KBM-7 (cell line): ENCODE results near the gene TMEM219.

Experiments used
- DNase-seq: peaks from one replicate; pipeline ENCODE4 v3.0.0-alpha.2; 2015
- in situ Hi-C: fragments of 300-500 bp; cut with MboI; formaldehyde crosslinking; loops from 2 replicates; pipeline ENCODE4 v1.14.3; 2020; ENCODE audit warnings: low sequenced_read_pairs, low pct_unique_long_range_greater_than_20kb, mixed read lengths

The TMEM219 gene

DNA sequence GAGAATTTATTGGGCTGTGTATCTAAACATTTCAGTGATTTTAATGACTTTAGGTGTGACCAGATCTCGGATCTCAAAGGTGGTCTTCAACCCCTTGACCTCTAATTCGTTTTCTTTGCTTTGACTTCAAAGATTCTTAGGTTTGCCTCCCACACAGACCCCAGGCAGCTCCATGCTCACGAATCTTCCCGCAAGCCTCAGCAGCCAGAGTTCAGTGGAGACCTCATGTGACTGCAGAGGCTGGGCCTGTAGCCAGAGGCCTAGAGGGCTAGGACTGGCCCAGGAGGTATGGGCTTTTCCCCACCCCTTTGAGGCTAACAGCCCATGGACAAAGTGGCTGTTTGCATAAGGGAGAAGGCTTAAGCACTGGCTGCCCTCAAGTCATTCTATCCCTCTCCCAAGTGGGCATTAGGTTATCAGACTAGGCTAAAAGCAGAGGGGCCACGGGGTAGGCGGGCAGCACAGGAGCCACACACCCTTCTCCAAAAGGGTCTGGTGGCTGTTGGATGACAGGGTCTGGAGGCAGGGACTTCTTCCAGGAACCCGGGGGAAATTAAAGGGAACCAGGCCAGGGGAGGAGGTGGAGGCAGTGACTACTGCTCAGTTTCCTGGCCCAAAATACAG is 30.6 kb downstream of the TMEM219 start:
- in situ Hi-C loops = no loop called here
- DNase-seq = no peak

DNA sequence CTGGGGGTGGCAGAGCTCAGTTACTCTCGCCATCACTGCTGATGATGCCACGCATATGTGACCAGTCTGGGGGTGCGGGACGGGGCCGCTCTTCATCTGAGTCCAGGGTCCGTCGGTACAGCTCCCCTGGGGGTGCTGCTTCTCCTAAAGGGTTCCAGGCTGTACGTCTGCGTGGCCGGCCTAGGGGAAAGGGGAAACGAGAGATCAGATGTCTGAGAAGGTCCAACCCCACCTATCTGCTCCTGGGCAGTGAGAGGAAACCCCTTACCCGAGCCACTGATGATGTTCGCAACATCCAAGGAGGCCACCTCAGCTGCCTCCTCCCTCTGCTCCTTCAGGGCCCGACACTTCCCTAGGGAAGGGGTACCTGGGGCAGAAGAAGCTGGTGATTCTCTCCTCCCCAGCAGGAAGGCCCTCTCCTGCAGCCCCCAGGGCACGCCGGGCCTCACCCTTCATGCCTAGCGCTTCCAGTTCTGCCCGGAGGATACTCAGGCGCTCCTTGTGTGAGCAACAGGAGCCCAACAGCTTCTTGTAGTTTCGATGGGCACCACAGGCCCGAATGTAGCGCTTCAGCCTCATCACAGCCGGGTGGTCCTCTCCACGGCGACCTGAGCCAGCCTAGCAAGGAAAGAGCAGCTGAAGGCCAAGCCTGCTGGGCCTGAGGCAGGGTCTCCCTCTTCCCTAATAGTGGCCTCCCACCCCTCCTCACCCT is 31.5 kb downstream of the TMEM219 start:
- in situ Hi-C loops = no loop called here
- DNase-seq = no peak

DNA sequence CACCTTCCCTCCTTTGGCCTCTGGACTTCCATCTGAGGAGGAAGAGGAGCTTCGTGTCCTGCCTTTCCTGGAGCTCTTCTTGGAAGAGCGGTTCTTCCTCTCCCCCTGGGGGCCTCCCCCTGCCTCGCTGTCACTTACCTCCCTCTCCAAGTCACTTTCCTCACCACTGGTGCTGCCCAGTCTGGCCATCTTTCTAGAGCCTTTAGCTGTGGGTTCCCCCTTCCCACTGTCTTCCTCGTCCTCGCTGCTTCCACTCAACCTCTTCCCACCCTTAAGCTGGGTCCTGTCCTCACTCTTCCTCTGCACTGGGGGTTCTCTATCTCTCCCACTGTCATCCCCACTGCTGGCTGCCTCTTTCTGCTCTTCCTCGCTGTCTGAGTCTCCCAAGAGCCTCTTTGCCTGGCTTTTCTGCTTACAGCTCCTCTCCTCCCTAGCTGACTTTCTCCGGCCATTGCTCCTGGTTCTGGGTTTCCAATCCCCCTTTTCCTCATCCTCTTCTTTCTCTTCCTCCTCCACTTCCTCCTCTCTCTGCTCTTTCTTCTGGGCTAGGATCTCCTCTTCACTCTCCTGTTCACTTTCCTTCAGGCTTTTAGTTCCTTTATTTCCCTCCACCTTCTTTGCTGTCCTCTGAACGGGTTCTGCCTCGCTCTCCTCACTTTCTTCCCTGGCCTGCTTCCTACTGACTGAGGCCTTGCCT is 32.2 kb downstream of the TMEM219 start:
- in situ Hi-C loops = no loop called here
- no peak for DNase-seq

DNA sequence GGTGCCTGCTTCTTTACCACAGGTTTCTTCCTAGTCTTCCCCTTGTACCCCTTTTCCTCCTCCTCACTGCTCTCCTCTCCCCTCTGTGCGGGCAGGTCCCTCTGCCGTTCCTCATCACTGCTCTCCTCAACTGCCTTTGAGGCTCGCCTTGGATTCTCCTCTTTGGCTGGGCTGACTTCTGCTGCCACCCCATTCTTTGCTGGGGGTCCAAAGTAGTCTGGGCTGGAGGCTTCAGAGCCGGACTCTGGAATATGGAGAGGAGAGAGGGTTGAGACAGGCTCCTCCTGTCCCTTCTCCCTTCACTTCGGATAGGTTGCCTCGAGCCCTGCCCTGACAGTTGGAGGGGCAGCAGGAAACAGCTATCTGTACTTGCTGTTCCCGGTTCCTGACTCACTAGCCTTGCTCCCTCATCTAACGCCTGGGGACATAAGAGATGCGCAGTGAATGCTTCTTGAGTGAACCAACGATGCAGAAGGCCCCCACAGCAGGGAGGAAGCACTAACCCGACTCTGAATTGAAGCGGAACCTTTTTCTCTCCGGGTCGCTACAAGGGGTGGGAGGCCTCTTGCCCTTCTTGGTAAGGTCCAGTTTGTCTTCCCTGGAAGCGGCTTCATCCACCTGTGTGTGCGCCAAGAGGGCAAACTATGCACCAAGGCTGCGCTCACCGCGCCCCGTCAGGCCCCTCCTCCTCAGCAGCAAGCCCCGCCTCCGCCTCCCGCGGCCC is 32.9 kb downstream of the TMEM219 start:
- in situ Hi-C loops = no loop called here
- DNase-seq = no peak

DNA sequence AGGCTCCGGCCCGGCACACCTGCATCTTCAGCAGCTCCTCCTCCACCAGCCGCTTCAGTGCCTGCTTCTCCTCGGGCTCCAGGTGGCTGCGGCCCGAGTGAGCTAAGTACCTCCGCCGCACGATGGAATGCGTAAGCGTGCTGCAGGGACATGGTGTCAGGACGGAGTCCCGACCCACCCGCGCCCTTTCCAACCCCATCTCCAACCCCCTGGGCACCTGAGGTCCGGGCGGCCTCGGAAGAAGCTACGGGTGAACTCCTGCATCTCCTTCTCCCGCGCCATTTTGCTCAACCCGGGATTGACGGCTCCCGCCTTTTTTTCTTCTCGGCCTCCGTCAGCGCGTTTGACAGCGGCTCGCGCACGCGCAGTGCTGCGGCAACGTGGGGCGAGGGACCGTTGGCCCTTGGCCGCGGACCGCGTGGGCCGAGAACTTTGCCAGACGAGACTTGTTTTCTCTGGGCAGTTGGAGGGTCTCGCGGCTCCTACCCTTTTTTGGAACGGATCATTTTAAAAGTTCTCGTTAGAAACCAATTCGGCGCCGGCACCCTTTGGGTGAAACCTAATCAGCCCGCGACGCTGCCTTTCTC is 33.5 kb downstream of the TMEM219 start, which contains the start of gene HIRIP3:
Gene HIRIP3, minus strand, starts transcription at position 294 of the 587 bp plus-strand sequence. Its CDS starts 12 bp downstream, at position 282.
- in situ Hi-C loops = no loop called here
- peak; percentile 83 for DNase-seq

GRCh38 chr16:29995911-29996765 is 34.3 kb downstream of the TMEM219 start, which contains the start of gene INO80E:
INO80E (plus strand) TSS chr16:29996241; CDS start chr16:29996311, 70 bp downstream.
- peak; percentile 95 for DNase-seq
- in situ Hi-C loops = no loop called here

DNA sequence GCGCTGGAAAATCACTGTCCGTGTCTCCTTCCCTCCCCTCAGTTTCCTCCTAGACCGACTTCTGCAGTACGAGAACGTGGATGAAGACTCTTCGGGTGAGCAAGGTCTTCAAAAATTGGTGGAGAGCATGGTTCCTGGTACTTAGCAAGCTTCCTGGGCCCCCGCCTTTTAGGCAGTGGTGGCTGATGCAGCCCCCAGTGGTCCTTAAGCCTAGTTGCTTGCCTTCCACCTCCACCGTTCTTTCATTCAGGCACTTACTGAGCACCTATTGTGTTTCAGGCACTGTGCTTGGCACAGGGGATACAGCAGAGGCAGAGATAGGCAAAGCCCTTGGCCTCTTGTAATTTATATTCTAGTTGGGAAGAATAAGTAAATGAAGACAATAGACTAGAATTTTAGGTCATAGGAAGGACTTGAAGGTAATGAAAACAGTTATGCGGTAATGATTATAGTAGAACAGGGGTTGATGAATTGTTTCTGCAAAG is 34.9 kb downstream of the TMEM219 start:
- in situ Hi-C loops = no loop called here

DNA sequence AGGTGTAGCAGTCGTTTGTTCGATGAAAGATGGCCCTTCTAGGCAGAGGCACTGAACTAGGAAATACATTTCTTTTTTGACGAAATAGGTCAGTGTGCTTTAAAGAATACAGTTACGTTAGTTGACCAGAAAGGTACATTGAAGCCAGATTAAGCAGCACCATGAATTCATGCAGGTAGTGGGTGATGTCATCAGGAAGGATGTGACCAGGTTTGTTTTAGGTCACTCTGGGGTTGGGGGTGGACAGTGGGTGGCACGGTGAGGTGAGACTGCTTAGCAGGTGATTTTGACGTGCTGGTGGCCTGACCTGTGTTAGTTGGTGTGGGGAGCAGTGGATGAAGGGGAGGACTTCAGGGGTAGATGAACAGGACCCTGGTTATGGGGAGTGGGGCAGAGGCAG is 37.7 kb downstream of the TMEM219 start:
- DNase-seq = no peak
- in situ Hi-C loops = loop anchor here (25.0 kb wide), 1 partner anchor 312 kb away; the partner anchor contains the start of gene QPRT

More for the DNA sequence above, 34.9 kb downstream of the TMEM219 start:
- peak; percentile 27 for DNase-seq

DNA sequence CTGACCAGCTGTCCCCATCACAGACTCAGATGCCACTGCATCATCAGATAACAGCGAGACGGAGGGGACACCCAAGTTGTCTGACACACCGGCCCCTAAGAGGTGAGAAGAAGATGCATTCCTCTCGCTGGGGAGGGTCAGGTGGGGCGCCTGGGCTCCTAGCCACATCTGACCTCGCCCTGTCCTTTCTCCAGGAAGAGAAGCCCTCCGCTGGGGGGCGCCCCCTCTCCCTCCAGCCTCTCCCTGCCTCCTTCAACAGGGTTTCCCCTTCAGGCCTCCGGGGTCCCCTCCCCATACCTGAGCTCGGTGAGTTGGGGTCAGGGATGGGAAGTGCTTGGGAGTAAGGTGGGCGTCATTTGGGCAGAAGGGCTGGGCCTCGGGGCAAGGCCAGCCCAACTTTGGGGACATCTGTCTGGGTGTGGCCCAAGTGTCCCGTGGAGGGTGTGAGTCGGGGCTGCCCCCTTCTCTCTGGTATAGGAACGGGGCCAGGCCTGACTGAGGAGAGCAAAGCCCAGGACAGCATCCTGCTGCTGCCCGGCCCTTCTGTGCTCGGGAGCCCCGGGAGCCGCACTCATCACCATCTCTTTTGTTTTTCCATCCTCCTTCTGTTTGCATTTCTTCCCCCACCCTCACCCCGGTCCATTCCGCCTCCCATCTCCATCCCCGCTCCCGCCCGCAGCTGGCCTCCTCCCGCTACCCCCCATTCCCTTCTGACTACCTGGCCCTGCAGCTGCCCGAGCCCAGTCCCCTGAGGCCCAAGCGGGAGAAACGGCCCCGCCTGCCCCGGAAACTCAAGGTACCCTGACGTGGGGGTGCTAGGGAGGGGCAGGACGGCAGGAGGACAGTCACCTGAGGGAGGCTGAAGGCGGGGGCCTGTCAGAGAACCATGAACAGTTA is 39.1 kb downstream of the TMEM219 start:
- no peak for DNase-seq
- in situ Hi-C loops = loop anchor here (25.0 kb wide), 1 partner anchor 314 kb away; the partner anchor contains the start of gene QPRT

DNA sequence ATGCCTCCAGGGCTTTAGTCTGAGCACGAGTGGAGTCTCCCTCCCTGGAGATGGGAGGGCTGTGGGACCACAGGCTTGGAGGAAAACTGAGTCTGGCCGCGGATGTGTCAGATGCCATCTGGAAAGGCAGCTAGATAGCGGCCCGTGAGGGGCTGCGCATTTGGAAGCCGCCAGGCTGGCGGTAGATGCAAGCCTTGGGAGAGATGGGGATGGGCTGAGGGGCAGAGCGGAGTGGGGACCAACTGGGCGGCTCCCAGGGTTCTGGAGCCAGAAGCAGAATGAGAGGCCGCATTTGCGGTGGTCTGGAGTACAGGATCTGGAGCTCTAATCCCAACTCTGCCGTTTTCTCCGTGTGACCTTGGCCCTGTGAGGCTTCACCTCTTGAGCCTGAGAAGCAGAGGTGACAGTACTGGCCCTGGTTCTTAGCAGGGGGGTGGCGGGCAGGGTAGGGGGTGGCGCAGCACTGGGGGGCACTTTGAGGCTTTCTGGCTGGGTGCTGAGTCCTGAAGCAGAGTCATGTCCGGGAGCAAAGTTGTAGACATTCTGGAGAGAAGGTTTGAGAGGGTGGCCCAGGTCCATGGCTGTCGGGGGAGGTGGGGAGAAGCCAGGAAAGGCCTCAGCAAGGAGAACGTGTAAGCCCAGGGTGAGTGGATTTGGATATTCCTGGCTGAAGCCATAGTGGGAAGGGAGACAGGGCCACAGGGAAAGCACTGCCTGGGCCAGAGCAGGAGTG is 40.9 kb downstream of the TMEM219 start:
- no peak for DNase-seq
- in situ Hi-C loops = loop anchor here (25.0 kb wide), 1 partner anchor 315 kb away; the partner anchor contains the start of gene QPRT

DNA sequence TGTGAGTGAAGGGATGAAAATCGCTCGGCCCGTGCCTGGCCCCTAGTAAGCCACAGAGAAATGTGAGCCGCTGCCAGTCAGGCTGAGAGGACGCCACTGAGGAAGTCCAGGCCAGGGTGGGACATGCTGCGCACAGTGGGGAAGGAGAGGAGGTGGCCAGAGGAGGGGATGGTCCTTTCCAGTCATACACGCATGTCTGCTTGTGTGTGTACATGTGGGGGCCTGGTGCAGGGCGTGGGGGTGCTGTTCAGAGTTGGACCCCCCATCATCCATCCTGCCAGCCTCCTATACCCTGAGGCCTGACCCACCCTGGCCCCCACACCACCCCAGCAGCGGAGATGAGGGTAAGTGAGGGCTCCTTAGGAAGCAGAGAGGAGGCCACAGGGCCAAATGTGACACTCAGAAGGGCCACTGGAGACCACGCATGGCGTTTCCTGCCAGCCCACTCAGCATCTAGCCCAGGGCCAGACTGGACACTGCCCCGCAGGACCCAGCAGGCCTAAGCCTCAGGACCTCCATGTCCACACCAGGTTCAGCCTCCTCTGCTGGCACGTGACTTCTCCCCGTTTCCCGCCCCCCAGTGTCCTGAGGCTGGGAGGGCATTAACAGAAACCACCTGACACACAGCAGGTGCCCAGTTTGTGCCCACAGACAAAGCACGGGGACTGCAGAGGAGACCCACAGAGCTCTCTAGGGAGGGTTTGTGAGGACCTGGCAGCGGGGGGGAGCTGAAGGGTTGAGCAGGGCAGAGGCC is 42.0 kb downstream of the TMEM219 start:
- DNase-seq = no peak
- in situ Hi-C loops = loop anchor here (25.0 kb wide), 1 partner anchor 317 kb away; the partner anchor contains the start of gene QPRT

GRCh38 chr16:30004424-30004776 is 42.5 kb downstream of the TMEM219 start:
- no peak for DNase-seq
- in situ Hi-C loops = loop anchor here (25.0 kb wide), 1 partner anchor 317 kb away; the partner anchor contains the start of gene QPRT

DNA sequence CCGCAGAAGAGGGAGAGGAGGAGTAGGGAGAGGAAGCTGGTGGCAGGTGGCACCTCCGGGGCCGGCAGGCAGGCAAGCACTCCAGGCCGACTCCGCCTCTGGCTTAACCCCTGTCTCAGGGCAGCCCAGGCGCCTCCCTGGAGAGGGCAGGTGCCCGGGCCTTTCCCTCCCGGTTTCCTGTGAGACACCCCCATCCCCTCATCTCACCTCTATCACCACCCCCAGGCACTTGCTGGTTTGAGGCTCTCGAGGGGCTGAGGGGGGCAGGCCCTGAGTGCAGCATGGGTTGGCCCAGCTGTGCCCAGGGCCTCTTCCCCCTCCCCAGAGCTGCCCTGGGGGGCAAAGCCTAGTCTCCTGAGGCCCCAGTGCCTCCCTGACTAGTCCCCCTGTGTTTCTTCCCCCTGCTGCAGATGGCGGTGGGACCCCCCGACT is 42.9 kb downstream of the TMEM219 start:
- in situ Hi-C loops = loop anchor here (25.0 kb wide), 1 partner anchor 318 kb away; the partner anchor contains the start of gene QPRT
- no peak for DNase-seq

DNA sequence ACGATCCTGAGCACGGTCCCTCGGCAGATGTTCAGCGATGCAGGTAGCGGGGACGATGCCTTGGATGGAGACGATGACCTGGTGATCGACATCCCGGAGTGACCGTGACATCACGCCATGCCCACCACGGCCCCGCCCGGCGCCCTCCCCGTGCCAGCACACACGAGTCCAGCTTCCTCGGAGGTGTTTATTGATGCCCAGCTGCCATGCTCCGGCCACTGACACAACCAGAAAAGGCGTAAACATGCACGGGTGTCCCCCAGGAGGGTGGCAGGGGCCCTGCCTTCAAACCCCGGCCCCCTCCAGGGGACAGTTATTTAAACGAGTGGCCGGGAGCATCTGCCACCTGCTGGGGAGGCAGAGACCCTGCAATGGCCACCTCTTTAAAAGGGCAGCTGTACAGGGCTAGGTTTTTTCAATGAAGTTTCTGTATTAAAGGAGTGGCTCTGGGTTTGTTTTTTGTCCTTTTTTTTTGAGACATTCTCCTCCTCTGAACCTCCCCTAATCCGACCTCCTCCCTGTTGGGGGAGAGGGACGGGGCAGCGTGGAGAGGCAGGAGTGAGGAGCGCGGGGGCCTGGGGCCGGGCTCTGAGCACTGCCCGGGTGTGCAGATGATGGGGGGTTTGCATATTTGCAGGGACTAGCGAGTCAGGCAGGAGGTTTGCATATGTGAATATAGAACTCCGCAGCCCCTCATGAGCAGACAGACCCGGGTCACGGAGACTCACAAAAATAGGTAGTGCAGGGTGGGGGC is 43.6 kb downstream of the TMEM219 start:
- in situ Hi-C loops = loop anchor here (25.0 kb wide), 1 partner anchor 318 kb away; the partner anchor contains the start of gene QPRT
- peak; percentile 35 for DNase-seq

- DNase-seq = no peak
- in situ Hi-C loops = loop anchor here (25.0 kb wide), 1 partner anchor 319 kb away; the partner anchor contains the start of gene QPRT
Observed at GRCh38 chr16:30006095-30006473, 44.2 kb downstream of the TMEM219 start.
